A673 (cell line): ENCODE measurements around the gene NCKAP5.

Source experiments
- CTCF ChIP-seq: fragments of 300-800, 200-600 bp; sonication (generic); conservative IDR thresholded peaks from 2 replicates; pipeline ENCODE4 v1.5.1; 2017; ENCODE audit warnings: low read depth, mild to moderate bottlenecking, antibody characterized with exemption, low read length, moderate library complexity, mixed read lengths
- EZH2 ChIP-seq: fragments of 200-600 bp; sonication (generic); IDR thresholded peaks from 2 replicates; pipeline ENCODE4 v1.6.1; 2017; ENCODE audit warnings: borderline replicate concordance, low read depth, mild to moderate bottlenecking, mixed read lengths, antibody characterized with exemption, low read length; ENCODE audit not compliant: poor library complexity, severe bottlenecking

DNA sequence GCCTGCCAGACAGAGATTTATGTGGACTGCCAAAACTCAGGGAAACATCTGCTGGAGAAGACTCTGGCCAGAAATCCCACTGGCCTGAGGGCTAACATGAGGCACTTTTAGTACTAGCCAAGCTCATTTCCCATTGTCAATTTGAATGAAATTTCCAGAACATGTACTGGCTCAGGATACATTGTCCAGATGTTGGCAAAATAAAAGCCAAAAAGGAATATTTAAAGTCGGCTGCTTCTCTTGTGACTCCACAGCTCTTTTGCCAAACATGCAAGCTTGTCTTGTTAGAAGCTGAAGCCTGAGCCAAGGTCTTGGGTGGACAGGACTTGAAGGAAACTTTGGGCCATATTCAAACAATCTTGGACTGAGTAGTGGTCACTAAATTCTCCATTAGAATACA, 215.5 kb downstream of the NCKAP5 start:
- TF ChIP-seq CTCF (no peak), EZH2 (no peak)
